ENCODE data around the gene MAD1L1.

- no peak for TF ChIP-seq ZFP3 (CRISPR knock-in tag; IDR thresholded peaks at IDR 0.05)
- no peak for TF ChIP-seq PPARA (CRISPR knock-in tag; IDR thresholded peaks at IDR 0.05; ENCODE audit: borderline replicate concordance)
Measured at GRCh38 chr7:2218444-2218785, 14.3 kb downstream of the MAD1L1 start.

Measured in SK-N-SH treated with all-trans-retinoic acid at 6 μM for 48 hours (cell line).